ENCODE measurements around the gene FLOT1.
"Not testable (repeated sequence)": the region's sequence is repeated elsewhere in the genome, so short reads cannot be mapped to it uniquely, and the experiment has no call there.

The FLOT1 gene

DNA sequence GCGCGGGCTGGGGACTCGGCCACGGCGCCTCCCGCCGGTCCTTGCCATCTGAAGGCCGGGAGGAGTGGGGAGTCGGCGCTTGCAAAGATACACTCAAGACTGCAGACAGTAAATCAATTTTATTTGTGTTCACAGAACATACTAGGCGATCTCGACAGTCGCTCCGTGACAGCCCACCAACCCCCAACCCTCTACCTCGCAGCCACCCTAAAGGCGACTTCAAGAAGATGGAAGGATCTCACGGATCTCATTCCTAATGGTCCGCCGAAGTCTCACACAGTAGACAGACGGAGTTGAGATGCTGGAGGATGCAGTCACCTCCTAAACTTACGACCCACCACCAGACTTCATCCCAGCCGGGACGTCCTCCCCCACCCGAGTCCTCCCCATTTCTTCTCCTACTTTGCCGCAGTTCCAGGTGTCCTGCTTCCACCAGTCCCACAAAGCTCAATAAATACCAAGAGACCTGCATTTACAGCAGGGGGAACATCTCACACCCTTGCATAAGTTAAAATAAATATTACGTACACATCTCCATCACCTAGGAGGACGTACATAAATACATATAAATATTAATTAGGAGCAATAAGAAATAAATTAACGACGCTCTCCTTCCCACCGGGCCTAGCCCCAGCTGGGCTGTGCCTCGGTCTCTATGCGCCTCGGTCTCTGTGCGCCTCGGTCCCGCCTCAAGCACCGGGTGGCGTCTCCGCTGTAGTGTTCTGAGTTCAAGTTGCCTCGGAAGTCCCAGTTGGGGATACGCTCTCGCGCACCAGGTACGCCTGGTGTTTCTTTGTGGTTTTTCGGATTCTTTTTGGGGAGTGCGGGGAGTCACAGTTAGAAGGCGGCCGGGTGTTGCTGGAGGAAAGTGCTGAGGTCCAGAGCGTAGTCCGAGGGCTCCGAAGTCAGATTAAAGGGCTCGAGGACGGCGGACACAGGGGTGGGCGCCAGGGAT lies 889 bp upstream of the FLOT1 start:
- DNase-seq: peak; percentile 42

DNA sequence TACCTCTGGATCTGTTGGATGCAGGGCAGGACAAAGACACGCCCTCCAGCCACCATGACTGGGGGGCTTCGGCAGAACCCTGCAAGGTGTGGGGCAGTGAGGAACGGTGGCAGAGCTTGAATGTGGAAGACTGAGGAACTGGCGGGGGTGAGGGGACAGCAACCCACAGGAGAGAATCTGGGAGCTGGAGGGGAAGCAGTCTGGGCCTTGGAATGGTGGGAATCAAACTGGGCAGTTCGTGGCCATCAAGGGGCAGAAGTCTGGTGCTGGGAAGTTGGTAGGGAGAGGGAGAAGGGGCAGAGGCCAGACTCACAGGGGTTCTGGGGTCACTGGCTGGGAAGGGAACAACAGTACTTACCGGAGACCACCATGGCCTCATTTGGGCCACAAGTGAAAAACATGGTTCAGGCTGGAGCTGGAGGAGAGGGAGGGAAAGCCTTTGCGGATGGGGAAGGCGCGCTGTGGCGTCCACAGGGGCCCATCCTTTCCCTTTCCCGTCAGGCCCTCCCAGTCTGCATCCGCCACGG lies 635 bp downstream of the FLOT1 start:
- no peak for DNase-seq

DNA sequence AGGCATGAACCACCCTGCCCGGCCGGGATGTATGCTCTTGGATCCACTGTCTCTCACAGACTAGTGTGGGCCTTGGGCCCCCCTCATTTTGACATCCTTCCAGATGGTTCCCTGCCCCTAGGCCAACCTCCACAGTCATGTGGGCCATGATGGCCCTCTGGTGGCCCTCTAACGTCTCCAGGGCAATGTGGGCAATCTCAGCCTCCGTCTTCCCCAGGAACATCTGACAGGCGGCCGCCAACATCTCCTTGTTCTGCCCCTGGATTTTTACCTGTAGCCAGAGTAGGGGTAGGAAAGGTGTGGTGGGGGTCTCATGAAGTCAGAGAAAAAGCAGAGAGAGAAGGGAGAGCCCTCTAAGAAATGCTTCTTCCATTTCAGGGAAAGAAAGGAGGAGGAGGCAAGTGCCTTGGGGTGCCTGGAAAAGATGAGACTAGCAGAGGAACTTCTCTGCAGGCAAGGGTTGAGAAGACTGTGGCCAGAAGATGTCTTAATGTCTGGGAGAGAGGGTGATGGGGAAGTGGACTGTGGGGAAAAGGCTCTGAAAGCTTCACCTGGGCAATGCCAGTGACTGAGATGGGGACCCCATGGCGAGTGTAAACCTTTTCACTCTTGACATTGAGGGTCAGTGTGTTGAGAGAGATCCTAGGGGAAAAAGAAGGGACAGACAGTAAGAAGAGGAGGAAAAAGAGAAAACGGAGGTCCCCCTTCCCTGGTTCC lies 1.3 kb downstream of the FLOT1 start:
- no peak for DNase-seq

DNA sequence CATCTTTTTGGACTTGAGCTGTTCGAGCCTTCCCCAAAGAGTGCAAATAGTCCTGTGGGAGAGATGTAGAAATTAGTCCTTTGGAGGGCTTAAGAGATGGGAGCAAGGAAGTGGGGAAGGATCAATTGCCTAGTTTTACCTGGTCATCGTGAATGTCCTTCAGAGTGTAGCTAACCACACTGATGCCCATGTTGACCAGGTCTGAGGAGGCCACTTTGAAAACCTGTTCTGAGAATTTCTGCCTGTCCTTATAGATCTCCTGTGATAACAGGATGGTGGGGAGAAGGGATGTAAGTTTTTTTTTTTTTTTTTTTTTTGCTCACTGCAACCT lies 2.0 kb downstream of the FLOT1 start:
- DNase-seq: no peak

DNA sequence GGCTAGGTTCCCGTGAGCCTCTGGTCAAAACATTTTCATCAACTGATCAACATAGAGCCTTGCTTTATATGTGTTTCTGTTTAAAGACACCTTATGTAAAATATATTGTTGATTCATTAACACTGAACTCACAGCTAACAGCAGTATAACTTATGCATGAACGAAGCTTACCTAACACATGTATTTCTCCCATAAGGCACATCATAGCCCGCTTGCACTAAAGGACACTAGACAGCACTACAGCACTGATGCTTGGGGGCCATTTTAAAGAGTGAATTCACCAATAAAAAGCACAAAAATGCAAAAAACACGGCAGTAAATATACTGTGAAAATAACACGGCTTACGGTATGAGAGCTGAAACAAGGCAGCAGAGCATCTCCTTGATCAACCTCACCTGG lies 4.0 kb downstream of the FLOT1 start:
- no peak for DNase-seq

DNA sequence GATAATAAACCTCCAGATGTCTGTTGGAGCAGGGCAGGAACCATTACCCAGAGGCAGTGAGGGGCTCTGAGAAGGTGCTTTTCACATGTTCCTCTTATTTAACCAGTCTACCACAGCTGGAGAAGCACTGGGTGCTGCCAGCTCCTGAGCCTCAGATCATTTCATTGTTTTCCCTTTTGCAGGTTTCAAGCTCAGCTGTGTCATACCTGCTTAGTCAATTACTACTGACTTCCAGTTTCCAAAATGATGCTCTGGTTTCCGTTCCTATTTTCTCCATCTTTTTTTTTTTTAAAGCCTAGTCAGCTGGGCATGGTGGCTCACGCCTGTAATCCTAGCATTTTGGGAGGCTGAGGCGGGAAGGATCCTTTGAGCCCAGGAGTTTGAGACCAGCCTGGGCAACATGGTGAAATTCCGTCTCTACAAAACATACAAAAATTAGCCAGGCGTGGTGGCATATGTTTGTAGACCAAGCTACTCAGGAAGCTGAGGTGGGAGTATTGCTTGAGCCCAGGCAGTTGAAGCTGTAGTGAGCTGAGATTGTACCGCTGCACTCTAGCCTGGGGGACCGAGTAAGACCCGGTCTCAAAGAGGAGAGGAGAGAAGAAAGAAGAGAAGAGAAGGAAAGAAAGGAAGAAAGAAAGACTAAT lies 6.7 kb downstream of the FLOT1 start:
- DNase-seq: no peak

DNA sequence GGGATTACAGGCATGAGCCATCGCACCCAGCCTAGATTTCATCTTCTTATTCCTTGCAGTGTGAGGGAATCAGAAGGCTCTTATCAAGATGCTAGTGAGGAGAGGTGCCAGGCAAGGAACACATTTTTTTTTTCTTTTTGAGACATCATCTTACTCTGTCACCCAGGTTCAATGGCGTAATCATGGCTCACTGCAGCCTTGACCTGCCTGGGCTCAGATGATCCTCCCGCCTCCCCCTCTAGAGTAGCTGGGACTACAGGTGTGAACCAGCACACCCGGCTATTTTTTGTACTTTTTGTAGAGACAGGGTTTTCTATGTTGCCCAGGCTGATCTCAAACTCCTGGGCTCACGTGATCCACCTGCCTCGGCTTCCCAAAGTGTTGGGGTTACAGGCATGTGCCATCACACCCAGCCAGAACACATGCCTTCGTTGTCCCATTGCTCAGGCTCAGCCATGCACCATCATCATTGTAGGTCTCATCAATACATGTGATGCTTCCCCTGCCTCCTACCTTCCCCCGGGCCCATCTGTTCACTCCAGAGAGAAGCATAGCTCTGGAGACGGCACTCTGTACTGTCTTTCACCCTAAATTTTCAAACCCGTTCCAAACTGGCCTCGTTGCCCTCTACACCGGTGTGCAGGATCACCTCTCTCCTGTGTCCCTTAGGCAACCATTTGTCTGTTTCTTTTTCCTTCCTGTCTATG lies 10.1 kb downstream of the FLOT1 start:
- no peak for DNase-seq

DNA sequence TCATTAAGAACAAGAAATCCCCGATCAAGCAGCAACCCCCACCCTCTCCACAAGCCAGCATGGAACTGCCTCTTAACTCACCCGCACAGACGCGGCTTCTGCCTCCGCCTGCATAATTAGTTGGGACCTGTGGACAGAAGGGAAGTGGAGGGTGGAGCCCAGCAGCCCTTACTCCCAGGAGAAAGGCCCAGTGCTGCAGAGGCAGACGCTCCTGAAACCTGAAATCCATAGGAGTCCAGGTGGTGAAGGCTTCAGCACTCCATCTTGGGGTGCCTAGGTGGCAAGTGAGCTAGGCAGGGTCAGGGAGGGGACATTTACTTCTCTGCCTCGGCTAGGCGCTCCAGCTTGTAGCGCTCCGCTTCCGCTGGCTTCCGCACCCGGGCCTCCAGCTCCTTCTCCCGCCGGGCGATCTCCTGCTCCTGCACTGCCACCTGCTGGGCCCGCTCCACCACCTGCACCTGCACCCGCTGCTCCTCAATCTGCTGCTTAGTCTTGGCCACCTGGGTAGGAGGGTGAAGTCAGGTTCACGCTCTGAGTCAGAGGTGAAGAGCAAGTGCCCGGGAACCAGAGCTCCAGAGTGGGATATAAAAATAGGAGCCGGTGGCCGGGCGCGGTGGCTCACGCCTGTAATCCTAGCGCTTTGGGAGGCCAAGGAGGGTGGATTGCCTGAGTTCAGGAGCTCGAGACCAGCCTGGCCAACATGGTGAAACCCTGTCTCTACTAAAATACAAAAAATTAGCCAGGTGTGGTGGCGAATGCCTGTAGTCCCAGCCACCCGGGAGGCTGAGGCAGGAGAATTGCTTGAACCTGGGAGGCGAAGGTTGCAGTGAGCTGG lies 11.7 kb downstream of the FLOT1 start:
- DNase-seq: peak; percentile 87

DNA sequence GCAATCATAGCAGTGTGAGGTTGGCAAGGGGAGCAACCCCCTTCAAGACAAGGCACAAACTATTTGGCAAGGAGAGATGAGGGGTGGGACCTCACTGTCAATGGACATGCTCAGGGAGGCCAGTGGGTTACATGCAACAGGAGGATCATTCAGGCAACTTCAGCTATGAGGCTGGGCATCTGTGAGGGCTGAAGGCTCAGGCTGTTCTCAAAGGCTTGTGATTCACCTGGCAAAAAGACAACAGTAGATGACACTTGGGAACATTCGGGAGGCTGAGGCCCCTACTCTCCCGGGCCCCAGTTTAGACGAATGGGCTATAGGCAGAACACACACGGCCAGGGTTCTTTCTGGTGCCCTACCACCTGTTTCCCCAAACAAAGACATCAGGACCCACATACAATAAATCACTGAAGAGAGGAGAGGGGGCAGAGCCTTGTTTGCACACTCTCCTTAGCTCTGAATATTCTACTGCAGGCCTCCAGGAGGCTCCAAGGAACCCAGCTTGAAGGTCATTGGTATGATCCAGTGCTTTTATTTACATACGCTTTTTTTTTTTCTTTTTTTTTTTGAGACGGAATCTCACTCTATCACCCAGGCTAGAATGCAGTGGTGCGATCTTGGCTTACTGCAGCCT lies 14.4 kb downstream of the FLOT1 start:
- no peak for DNase-seq

DNA sequence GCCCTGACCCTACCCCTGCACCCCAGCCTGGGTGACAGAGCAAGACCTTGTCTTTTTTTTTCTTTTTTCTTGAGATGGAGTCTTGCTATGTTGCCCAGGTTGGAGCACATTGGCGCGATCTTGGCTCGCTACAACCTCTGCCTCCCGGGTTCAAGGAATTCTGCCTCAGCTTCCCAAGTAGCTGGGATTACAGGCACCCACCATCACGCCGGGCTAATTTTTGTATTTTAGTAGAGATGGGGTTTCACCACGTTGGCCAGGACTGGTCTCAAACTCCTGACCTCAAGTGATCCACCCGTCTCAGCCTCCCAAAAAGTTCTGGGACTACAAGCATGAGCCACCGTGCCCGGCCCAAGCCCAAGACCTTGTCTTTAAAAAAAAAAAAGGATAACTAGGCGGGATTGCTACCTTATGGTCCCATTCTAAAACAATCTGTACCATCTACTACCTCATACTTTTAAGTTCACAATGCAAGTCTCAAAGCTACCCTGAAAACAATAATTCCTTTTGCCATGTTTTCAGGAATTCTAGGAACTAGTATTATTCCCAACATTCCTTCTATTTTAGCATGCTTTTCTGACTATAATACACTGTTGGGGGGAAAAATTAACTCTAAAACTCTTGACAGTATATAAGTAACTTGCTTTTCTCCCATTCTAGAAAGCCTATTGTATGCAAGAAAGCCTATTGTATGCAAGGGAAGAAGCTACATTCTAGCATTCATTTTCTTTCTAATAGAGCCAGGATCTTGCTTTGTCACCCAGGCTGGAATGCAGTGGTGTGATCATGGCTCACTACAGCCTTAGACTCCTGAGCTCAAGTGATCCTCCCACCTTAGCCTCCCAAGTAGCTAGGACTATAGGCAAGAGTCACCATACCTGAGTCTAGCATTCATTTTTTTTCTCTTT lies 15.7 kb downstream of the FLOT1 start:
- no peak for DNase-seq

DNA sequence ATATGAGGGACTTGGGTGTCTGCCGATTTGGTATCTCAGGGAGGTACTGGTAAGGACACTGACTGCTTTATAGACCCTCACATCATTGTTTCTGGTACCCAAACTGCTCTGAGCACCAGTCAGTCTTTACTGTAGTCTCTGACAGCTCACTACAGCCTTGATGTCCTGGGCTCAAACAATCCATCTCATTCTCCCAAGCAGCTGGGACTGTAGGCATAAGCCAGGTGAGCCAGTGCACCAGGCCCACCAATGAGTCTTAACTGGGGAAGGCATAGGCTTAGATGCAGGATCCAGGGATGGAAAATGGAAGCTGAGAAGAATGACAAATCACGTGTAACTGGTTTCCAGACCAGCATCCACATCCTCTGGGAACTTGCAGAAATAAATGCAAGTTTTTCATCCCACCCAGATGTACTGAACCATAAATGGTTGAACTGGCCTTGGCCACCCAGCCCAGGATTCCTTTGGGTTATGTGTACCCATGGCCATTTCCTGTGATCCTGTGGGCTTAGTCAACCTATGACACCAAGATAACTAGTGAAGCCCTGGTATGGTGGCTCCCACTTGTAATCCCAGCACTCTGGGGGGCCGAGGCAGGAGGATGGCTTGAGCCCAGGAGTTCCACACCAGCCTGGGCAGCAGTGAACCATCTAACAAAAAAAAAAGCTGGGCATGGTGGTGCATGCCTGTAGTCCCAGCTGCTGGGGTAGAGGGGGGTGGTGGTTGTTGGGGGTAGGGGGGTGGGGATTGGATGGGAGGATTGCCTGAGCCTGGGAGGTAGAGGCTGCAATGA lies 16.6 kb downstream of the FLOT1 start:
- no peak for DNase-seq

DNA sequence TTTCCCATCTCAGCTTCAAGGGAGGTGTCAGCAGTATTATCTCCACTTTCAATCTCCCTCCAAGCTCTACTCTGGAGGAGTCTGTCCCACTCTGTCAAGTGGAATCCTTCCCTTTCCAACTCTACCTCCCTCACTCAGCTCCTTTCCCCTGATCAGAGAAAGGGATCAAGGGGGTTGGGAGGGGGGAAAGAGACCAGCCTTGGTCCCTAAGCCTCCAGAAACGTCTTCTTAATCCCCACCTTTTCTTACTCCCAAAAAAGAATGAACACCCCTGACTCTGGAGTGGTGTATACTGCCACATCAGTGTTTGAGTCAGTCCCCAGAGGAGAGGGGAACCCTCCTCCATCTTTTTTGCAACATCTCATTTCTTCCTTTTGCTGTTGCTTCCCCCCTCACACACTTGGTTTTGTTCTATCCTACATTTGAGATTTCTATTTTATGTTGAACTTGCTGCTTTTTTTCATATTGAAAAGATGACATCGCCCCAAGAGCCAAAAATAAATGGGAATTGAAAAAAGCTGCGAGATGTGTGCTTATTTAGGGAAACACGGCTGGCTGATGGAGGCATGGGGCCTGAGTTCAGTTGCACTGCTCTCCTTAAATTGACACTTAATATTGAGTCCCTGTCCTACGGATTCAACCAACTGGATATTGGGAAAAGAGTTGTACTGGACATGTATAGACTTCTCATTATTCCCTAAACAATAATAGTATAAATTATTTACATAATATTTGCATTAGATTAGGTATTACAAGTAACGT lies 17.4 kb downstream of the FLOT1 start:
- no peak for DNase-seq

DNA sequence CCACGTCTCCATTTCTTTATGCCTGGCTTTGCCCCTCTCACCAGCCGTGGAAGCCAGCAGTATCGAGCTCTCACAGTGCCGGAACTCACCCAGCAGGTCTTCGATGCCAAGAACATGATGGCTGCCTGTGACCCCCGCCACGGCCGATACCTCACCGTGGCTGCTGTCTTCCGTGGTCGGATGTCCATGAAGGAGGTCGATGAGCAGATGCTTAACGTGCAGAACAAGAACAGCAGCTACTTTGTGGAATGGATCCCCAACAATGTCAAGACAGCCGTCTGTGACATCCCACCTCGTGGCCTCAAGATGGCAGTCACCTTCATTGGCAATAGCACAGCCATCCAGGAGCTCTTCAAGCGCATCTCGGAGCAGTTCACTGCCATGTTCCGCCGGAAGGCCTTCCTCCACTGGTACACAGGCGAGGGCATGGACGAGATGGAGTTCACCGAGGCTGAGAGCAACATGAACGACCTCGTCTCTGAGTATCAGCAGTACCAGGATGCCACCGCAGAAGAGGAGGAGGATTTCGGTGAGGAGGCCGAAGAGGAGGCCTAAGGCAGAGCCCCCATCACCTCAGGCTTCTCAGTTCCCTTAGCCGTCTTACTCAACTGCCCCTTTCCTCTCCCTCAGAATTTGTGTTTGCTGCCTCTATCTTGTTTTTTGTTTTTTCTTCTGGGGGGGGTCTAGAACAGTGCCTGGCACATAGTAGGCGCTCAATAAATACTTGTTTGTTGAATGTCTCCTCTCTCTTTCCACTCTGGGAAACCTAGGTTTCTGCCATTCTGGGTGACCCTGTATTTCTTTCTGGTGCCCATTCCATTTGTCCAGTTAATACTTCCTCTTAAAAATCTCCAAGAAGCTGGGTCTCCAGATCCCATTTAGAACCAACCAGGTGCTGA lies 18.4 kb downstream of the FLOT1 start:
- DNase-seq: not testable (repeated sequence)

DNA sequence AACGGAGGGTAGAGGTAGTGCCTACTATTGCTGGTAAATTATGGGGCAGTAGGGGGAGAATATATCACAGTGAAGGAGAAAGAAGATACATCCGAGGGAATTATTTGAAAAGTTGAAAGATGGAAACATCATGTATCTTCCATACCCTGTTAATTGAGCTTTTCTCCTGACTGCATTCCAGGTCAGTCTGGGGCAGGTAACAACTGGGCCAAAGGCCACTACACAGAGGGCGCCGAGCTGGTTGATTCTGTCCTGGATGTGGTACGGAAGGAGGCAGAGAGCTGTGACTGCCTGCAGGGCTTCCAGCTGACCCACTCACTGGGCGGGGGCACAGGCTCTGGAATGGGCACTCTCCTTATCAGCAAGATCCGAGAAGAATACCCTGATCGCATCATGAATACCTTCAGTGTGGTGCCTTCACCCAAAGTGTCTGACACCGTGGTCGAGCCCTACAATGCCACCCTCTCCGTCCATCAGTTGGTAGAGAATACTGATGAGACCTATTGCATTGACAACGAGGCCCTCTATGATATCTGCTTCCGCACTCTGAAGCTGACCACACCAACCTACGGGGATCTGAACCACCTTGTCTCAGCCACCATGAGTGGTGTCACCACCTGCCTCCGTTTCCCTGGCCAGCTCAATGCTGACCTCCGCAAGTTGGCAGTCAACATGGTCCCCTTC lies 19.2 kb downstream of the FLOT1 start:
- DNase-seq: not testable (repeated sequence)

DNA sequence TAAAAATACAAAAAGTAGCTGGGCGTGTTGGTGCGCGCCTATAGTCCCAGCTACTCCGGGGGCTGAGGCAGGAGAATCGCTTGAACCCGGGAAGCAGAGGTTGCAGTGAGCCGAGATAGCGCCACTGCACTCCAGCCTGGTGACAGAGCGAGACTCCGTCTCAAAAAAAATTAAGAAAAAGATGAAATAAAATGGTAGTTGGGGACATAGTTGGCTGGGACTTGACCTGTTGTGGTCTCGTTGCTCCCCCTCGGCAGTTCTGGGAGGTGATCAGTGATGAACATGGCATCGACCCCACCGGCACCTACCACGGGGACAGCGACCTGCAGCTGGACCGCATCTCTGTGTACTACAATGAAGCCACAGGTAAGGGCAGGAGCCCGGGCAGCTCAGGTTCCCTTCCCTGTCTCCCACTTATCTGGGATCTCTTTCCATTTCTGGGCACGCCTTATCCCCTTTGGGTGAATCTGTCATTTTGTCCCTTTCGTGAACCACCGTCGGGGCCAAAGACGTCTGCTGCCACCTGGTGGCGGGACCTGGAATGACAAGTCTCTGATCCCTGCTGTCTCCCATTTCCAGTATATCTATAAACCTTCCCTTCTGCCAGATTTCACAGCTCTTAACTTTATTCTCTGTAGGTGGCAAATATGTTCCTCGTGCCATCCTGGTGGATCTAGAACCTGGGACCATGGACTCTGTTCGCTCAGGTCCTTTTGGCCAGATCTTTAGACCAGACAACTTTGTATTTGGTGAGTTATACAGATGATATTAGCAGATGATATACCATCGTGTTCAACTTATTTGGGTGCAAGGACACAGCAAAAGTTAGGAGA lies 20.0 kb downstream of the FLOT1 start:
- DNase-seq: peak; percentile 86

DNA sequence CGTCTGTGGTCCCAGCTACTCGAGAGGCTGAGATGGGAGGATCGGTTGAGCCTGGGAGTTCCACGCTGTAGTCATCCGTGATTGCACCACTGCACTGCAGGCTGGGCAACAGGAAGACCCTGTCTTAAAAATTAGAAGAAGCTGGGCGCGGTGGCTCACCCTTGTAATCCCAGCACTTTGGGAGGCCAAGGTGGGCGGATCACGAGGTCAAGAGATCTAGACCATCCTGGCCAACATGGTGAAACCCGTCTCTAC lies 20.5 kb downstream of the FLOT1 start:
- not testable (repeated sequence) for DNase-seq
